Smooth muscle cell (in vitro differentiated cells): Measurements from ENCODE around the gene NUAK1. TPM values are rescaled to one million over a fixed set of nuclear protein-coding genes. Genes with fewer than 3 reads are reported as not detected.

Source experiments
- DNase-seq: peaks from one replicate; lab custom pipeline; 2025; ENCODE audit not compliant: unreplicated experiment; lab: John Stamatoyannopoulos, UW
- H2AFZ ChIP-seq: fragments of 200-600 bp; sonication (generic); 2 replicates; pipeline ENCODE4 v1.6.0; 2016; ENCODE audit warnings: antibody characterized with exemption, low read depth, mild to moderate bottlenecking
- H3F3A ChIP-seq: fragments of 200-600 bp; sonication (generic); 2 replicates; pipeline ENCODE4 v1.6.0; 2017; ENCODE audit warnings: antibody characterized with exemption, low read depth
- H3K27ac ChIP-seq: fragments of 200-600 bp; sonication (generic); 2 replicates; pipeline ENCODE4 v1.5.1; 2016; ENCODE audit warnings: low read depth, mild to moderate bottlenecking
- H3K27me3 ChIP-seq: fragments of 200-600 bp; sonication (generic); 2 replicates; pipeline ENCODE4 v1.6.1; 2016; ENCODE audit warnings: low read depth, mild to moderate bottlenecking
- H3K36me3 ChIP-seq: fragments of 200-600 bp; sonication (generic); 2 replicates; pipeline ENCODE4 v1.5.1; 2016; ENCODE audit warnings: low read depth
- H3K4me1 ChIP-seq: fragments of 200-600 bp; sonication (generic); 2 replicates; pipeline ENCODE4 v1.5.1; 2016; ENCODE audit warnings: low read depth
- H3K4me2 ChIP-seq: fragments of 200-600 bp; sonication (generic); 2 replicates; pipeline ENCODE4 v1.6.0; 2016; ENCODE audit warnings: mild to moderate bottlenecking
- H3K4me3 ChIP-seq: fragments of 200-600 bp; sonication (generic); 2 replicates; pipeline ENCODE4 v1.5.1; 2016; ENCODE audit warnings: mild to moderate bottlenecking
- H3K79me2 ChIP-seq: fragments of 200-600 bp; sonication (generic); 2 replicates; pipeline ENCODE4 v1.6.0; 2016; ENCODE audit warnings: low read depth, mild to moderate bottlenecking
- H3K9ac ChIP-seq: fragments of 200-600 bp; sonication (generic); 2 replicates; pipeline ENCODE4 v1.6.0; 2016; ENCODE audit warnings: low read depth
- H3K9me3 ChIP-seq: fragments of 200-600 bp; sonication (generic); replicated peaks from 2 replicates; pipeline ENCODE4 v1.5.1; 2016; ENCODE audit warnings: low read depth
- H4K20me1 ChIP-seq: fragments of 200-600 bp; sonication (generic); 2 replicates; pipeline ENCODE4 v1.6.0; 2016; ENCODE audit warnings: low read depth
- CTCF ChIP-seq: fragments of 200-600 bp; sonication (generic); IDR thresholded peaks from 2 replicates; pipeline ENCODE4 v1.5.1; 2017; ENCODE audit warnings: borderline replicate concordance, mild to moderate bottlenecking, antibody characterized with exemption; ENCODE audit not compliant: insufficient read depth, poor library complexity, severe bottlenecking
- WGBS: methylation state at CpG from one replicate; pipeline ENCODE4 v1.1.7; 2016; ENCODE audit warnings: low lambda C conversion rate; 5-methylcytosine and 5-hydroxymethylcytosine counted together
- polyA plus RNA-seq: library from polyadenylated mRNA; unstranded; fragments of >200 nt; fragmentation: Nextera tagmentation; extraction: Ambion mirVana; gene quantifications from 2 replicates; pipeline ENCODE4 v1.2.1, GENCODE V29; 2016
- total RNA-seq: library from RNA; depleted of rRNA; stranded (reverse); fragments of >200 nt; gene quantifications from 2 replicates; pipeline ENCODE4 v1.2.3, GENCODE V29; 2014

NUAK1 gene
- total and polyA plus RNA-seq, 2 experiments from 2014 or later, result 35.3 to 64.2 TPM

DNA sequence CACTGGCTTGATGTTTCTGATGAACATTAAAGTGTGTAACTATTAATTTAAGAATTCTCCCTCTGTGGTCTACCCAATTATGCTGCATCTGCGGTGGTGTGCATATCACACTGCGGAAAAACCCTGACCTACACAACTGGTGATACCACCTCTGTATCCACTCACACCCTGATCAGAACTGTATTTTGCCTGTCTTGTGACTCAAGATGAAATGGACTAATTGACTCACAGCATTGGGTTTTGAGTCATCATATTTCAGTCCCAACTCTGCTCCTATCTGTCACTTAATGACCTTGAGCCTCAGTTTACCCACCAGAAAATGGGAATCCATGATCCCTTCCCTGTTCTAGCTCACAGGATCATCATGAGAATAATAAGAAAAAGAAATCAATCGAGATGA is 65.6 kb downstream of the NUAK1 start:
- Histone ChIP-seq H3K9ac (no peak overlapping the region), H3K27ac (peak overlapping the region; percentile 20), H3K9me3 (no peaks in the 10 kb centered on the region), H3K4me3 (no peak overlapping the region), H2AFZ (no peak overlapping the region), H3K4me2 (no peak overlapping the region), H4K20me1 (peaks cover 22% of the 10 kb centered on the region), H3K79me2 (peaks cover 43% of the 10 kb centered on the region), H3K27me3 (no peaks in the 10 kb centered on the region), H3K4me1 (peaks cover 14% of the 10 kb centered on the region), H3K36me3 (peaks cover 21% of the 10 kb centered on the region), H3F3A (peaks cover 28% of the 10 kb centered on the region)
- TF ChIP-seq CTCF, result no peak
- no peak for DNase-seq
- 95% methylated on average over 3 of the region's 3 CpGs for whole genome bisulfite sequencing

- Histone ChIP-seq H3K79me2 (peaks cover 39% of the 10 kb centered on the region), H2AFZ (no peak overlapping the region), H3K9ac (no peak overlapping the region), H3K9me3 (no peaks in the 10 kb centered on the region), H3F3A (peaks cover 28% of the 10 kb centered on the region), H4K20me1 (peaks cover 22% of the 10 kb centered on the region), H3K27me3 (no peaks in the 10 kb centered on the region), H3K4me2 (no peak overlapping the region), H3K4me3 (no peak overlapping the region), H3K27ac (peak overlapping the region; percentile 20), H3K4me1 (peaks cover 14% of the 10 kb centered on the region), H3K36me3 (peaks cover 24% of the 10 kb centered on the region)
- no peak for DNase-seq
- TF ChIP-seq CTCF, result no peak
- 62% methylated on average over 2 of the region's 2 CpGs for WGBS
Measured at GRCh38 chr12:106072751-106073150, 66.0 kb downstream of the NUAK1 start.

GRCh38 chr12:106071686-106072085 is 67.1 kb downstream of the NUAK1 start:
- 89% methylated on average over 4 of the region's 4 CpGs for WGBS
- peaks cover 14% of the 10 kb centered on the region for H3K4me1 ChIP-seq
- TF ChIP-seq CTCF, result no peak

DNA sequence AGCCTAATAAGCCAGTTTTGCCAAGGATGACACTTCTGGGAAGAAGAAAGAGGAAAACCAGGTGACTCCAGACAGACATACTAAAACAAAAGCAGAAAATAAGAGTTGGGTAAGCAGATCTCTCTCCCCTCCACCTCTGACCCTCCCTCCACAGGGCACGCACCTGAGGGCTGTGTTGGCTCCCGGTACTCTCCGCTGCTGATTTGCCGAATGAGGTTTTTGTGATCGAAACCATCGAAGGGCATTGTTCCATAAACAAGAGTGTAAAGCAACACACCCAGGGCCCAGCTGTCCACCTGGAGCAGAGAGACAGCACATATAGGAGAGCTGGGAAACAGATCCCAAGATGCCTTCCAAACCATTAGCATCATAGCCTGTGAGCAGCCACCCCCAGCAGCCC is 68.1 kb downstream of the NUAK1 start:
- WGBS, result 99% methylated on average over 6 of the region's 6 CpGs
- H3K4me2 ChIP-seq, result no peak overlapping the region
- H3K9me3 ChIP-seq, result no peaks in the 10 kb centered on the region
- H3F3A ChIP-seq, result peaks cover 9% of the 10 kb centered on the region
- H3K27ac ChIP-seq, result no peak overlapping the region
- H3K36me3 ChIP-seq, result peaks cover 28% of the 10 kb centered on the region
- H3K4me1 ChIP-seq, result peaks cover 14% of the 10 kb centered on the region
- no peak overlapping the region for H3K4me3 ChIP-seq
- peaks cover 24% of the 10 kb centered on the region for H3K79me2 ChIP-seq
- DNase-seq, result no peak
- H3K9ac ChIP-seq, result no peak overlapping the region
- H4K20me1 ChIP-seq, result peaks cover 19% of the 10 kb centered on the region
- no peak for TF ChIP-seq CTCF
- H3K27me3 ChIP-seq, result no peaks in the 10 kb centered on the region
- no peak overlapping the region for H2AFZ ChIP-seq

More at GRCh38 chr12:106071686-106072085, 67.1 kb downstream of the NUAK1 start:
- no peak overlapping the region for H3K9ac ChIP-seq
- H2AFZ ChIP-seq, result no peak overlapping the region
- H3F3A ChIP-seq, result peaks cover 20% of the 10 kb centered on the region
- H3K27ac ChIP-seq, result peak overlapping the region; percentile 20
- H4K20me1 ChIP-seq, result peaks cover 22% of the 10 kb centered on the region
- no peak for DNase-seq
- H3K36me3 ChIP-seq, result peaks cover 24% of the 10 kb centered on the region
- no peak overlapping the region for H3K4me2 ChIP-seq
- no peaks in the 10 kb centered on the region for H3K9me3 ChIP-seq
- H3K4me3 ChIP-seq, result no peak overlapping the region
- H3K27me3 ChIP-seq, result no peaks in the 10 kb centered on the region
- peaks cover 28% of the 10 kb centered on the region for H3K79me2 ChIP-seq
